Measurements from ENCODE around the gene RACGAP1. TPM values are rescaled to one million over a fixed set of nuclear protein-coding genes. Genes with fewer than 3 reads are reported as not detected.

Gene RACGAP1
- total and polyA plus RNA-seq, 3 donors from 2014 or later = 48.1 to 118 (median 60.6) TPM

DNA sequence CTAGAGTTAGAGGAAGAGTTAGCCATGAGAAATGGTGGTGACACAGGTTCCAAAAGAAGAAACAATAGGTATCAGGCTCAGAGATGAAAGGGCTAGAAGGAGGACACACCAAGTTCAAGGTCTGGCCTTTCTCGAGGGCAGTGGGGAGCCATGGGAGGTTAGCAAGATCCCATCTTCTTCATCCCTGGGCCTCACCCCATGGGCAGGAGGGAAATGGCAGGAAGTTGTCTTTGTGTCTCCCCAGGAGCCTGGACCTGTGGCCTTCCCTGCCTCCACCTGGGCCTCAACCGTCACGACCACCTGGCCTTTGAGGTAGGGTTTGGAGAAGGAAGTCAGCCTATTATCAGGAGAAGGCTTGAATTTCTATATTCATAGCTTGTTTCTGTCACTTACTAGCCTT, 80.6 kb downstream of the RACGAP1 start:
- TF ChIP-seq POLR2A (IDR thresholded peaks at IDR 0.05) = no peak
- TF ChIP-seq, protein P1, sequence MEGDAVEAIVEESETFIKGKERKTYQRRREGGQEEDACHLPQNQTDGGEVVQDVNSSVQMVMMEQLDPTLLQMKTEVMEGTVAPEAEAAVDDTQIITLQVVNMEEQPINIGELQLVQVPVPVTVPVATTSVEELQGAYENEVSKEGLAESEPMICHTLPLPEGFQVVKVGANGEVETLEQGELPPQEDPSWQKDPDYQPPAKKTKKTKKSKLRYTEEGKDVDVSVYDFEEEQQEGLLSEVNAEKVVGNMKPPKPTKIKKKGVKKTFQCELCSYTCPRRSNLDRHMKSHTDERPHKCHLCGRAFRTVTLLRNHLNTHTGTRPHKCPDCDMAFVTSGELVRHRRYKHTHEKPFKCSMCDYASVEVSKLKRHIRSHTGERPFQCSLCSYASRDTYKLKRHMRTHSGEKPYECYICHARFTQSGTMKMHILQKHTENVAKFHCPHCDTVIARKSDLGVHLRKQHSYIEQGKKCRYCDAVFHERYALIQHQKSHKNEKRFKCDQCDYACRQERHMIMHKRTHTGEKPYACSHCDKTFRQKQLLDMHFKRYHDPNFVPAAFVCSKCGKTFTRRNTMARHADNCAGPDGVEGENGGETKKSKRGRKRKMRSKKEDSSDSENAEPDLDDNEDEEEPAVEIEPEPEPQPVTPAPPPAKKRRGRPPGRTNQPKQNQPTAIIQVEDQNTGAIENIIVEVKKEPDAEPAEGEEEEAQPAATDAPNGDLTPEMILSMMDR (IDR thresholded peaks at IDR 0.05) = no peak
- WGBS, 2 donors = 83 to 87% methylated on average over 3 of the region's 3 CpGs
- intact Hi-C loops (cut with DNase I; ENCODE audit: low total_unique reads) = no loop called here

DNA sequence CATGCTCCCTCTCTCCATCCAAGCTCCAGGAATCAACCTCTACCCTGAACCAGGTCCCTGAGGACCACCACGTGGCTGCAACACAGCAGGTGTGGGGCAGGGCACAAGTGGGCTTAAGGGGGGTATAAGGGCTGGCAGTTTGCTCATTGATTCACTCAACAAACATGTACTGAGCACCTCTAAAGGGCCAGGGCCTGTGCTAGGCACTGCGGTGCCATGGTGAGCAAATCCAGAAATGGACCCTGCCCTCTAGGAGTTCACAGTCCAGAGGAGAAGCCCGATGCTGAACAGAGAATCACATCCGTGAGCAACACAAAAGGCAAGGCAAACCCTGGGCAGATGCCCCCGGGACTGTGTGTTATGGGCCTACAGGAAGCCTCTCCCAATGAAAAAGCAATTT, 81.2 kb downstream of the RACGAP1 start:
- intact Hi-C loops (cut with DNase I; ENCODE audit: low total_unique reads) = no loop called here
- no peaks in the 10 kb centered on the region for H3K27me3 ChIP-seq
- WGBS, 2 donors = 91 to 93% methylated on average over 5 of the region's 5 CpGs
- DNase-seq = no peak
- H3K9me3 ChIP-seq = no peaks in the 10 kb centered on the region
- H3K27ac ChIP-seq = no peak overlapping the region
- no peak overlapping the region for H3K4me3 ChIP-seq
- H3K4me1 ChIP-seq = peaks cover 7% of the 10 kb centered on the region
- no peaks in the 10 kb centered on the region for H3K36me3 ChIP-seq (ENCODE audit: low read depth, missing control alignments)
- no peak for TF ChIP-seq POLR2A (IDR thresholded peaks at IDR 0.05)
- TF ChIP-seq, protein P1 (IDR thresholded peaks at IDR 0.05) = no peak

More for the DNA sequence above, 80.6 kb downstream of the RACGAP1 start:
- H3K36me3 ChIP-seq (ENCODE audit: low read depth, missing control alignments) = no peaks in the 10 kb centered on the region
- no peak for DNase-seq
- H3K27me3 ChIP-seq = no peaks in the 10 kb centered on the region
- no peak overlapping the region for H3K4me3 ChIP-seq
- H3K9me3 ChIP-seq = no peaks in the 10 kb centered on the region
- H3K27ac ChIP-seq = no peak overlapping the region
- peaks cover 2% of the 10 kb centered on the region for H3K4me1 ChIP-seq

DNA sequence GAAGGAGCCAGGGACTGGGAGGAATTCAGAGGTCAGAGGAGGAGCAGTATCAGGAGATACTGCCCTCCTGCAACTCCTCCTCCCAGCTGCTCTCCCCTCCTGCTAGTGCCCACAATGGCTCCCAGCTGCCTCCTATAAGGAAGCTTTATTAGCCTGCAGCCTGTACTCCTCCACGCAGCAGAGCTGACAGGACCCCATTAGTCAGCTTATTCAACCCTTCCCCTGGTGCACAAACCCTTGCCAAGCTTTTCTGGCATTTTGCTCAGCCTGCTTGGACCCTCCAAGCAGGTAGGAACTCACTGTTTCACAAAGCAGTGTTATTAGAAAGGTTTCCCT, 81.7 kb downstream of the RACGAP1 start:
- no peak overlapping the region for H3K27ac ChIP-seq
- WGBS, 2 donors = 83% methylated on average over 1 of the region's 1 CpG

DNA sequence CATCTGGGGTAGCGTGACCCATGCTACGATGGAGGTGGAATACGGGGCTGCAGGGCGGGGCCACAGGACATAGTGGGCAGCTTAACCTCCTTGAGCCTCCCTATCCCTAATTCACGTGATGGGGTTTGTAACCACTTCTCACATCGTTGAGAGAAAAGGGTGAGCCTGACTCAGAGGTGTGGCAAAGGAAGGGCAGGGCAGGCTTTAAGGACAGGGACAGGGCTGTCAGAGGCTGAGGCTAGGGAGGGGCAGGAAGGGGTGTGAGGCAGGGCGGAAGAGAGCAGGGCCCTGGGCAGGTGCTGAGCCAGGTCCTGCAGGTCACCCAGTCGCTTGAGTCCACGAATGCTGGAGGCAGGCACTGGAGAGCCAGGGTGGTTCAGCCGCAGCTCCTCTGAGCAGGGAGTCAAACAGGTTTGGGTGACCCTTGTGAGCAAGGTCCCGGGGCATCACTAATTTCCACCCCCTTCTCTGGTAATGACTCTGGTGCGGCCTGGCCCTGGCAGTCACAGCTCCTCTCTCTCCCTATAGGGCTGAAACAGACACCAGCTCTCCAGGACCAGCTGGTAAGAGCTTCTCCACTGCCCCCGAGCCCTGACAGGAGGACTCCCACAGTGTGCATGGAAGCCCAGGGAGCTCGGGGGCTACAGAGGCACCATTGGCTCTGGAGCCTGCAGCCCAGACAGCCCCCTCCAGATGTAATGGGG, 82.2 kb downstream of the RACGAP1 start:
- no peaks in the 10 kb centered on the region for H3K9me3 ChIP-seq
- H3K4me1 ChIP-seq = peaks cover 10% of the 10 kb centered on the region
- 84 to 86% methylated on average over 8 to 14 of the region's 14 CpGs for WGBS, 2 donors
- H3K36me3 ChIP-seq (ENCODE audit: low read depth, missing control alignments) = no peaks in the 10 kb centered on the region
- H3K4me3 ChIP-seq = no peak overlapping the region
- intact Hi-C loops (cut with DNase I; ENCODE audit: low total_unique reads) = no loop called here
- H3K27me3 ChIP-seq = no peaks in the 10 kb centered on the region
- H3K27ac ChIP-seq = no peak overlapping the region
- no peak for DNase-seq
- TF ChIP-seq, protein P1 (IDR thresholded peaks at IDR 0.05) = no peak
- TF ChIP-seq POLR2A (IDR thresholded peaks at IDR 0.05) = no peak

More for the DNA sequence above, 81.7 kb downstream of the RACGAP1 start:
- H3K4me1 ChIP-seq = peaks cover 10% of the 10 kb centered on the region
- H3K4me3 ChIP-seq = no peak overlapping the region
- TF ChIP-seq POLR2A (IDR thresholded peaks at IDR 0.05) = no peak
- TF ChIP-seq, protein P1 (IDR thresholded peaks at IDR 0.05) = no peak
- no peaks in the 10 kb centered on the region for H3K9me3 ChIP-seq
- intact Hi-C loops (cut with DNase I; ENCODE audit: low total_unique reads) = no loop called here
- H3K36me3 ChIP-seq (ENCODE audit: low read depth, missing control alignments) = no peaks in the 10 kb centered on the region
- no peak for DNase-seq
- no peaks in the 10 kb centered on the region for H3K27me3 ChIP-seq

DNA sequence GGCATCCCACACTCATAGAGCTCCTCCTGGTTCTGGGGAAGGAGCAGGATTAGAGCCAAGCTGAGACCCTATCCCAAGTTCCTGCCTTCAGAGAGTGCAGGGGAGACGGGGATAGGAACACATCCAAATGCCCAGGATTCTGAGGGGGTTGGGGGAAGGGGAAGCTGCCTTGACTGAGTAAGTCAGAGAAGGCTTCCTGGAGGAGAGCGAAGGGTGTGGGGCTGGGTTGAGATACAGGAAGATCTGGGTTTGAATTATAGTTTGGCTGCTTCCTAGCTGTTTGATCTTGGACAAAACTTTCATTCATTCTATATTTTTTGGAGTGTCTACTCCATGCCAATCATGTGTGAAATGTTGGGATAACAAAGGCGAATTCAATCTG, 82.8 kb downstream of the RACGAP1 start:
- Histone ChIP-seq H3K9me3 (no peaks in the 10 kb centered on the region), H3K36me3 (ENCODE audit: low read depth, missing control alignments) (no peaks in the 10 kb centered on the region), H3K4me3 (no peak overlapping the region), H3K27ac (no peak overlapping the region), H3K4me1 (peaks cover 10% of the 10 kb centered on the region), H3K27me3 (no peaks in the 10 kb centered on the region)
- DNase-seq = no peak
- no peak for TF ChIP-seq POLR2A (IDR thresholded peaks at IDR 0.05)
- TF ChIP-seq, protein P1 (IDR thresholded peaks at IDR 0.05) = no peak
- intact Hi-C loops (cut with DNase I; ENCODE audit: low total_unique reads) = no loop called here
- WGBS, 2 donors = 96% methylated on average over 2 to 3 of the region's 3 CpGs

Measured in testis (tissue), 3 donors.